ENCODE measurements around the gene ADAP1.

ADAP1 gene

DNA sequence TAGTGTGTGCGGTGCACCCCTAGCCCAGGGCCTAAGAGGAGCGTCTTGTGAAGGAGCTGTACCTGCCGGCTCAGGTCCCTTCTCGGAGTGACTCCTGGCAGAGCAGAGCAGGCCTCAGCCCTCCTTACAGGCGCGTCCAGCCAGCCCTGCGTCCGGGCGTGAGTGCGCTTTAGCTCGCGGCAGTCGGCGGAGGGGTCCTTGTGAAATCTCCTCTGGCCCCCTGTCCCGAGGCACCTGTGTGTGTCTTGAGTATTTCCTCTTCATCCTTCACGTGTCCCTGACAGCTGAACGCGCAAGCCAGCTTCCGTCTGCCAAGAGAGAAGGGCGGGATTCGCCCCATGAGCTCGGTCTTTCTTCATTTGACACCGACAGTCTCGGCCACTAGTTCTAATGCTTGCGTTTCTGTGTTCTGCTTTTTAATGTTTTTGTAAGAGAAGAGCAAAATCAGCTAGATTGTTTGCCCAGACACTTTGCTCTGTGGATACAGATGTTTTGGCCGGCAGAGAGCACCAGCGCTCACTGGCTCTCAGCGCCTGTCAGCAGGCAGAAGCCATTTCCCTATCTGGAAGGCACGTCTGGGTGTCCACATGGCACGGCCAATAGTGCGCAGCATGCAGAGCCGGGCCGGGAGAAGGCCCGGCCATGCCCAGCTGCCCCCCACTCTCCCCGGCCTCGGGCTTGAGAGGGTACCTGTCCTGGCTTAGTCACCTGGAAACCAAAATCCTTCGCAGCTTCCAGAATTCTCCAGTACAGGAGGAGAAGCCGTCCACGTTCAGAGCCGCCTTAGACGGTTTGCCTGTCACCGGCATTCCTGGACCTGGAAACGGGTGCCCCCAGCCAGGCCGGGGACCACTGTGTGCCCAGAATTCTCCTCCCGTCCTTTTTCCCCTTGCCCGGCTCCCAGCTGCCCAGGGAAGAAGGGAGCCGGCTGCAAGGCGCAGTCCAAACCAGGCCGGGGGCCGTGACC, 71.1 kb downstream of the ADAP1 start:
- Histone ChIP-seq H3K79me2 (ENCODE audit: insufficient read depth, low read length) (peaks cover 86% of the 10 kb centered on the region), H3K27me3 (ENCODE audit: insufficient read depth, low read length, poor library complexity, severe bottlenecking) (no peaks in the 10 kb centered on the region), H3K4me2 (ENCODE audit: low read depth, low read length, poor library complexity, severe bottlenecking) (no peak overlapping the region), H3K4me1 (ENCODE audit: insufficient read depth, low read length, poor library complexity, severe bottlenecking) (peaks cover 10% of the 10 kb centered on the region), H3K9me3 (ENCODE audit: insufficient read depth, low read depth, low read length) (no peaks in the 10 kb centered on the region), H3K9me2 (replicated peaks; ENCODE audit: low read depth, low read length) (no peaks in the 10 kb centered on the region), H2AFZ (ENCODE audit: low read length) (no peak overlapping the region), H3F3A (ENCODE audit: low read depth) (no peaks in the 10 kb centered on the region), H3K36me3 (ENCODE audit: insufficient read depth, low read length) (peaks cover 20% of the 10 kb centered on the region; the same call in 1 of the 2 replicates), H3K9ac (ENCODE audit: low read depth, low read length, poor library complexity, severe bottlenecking) (no peak overlapping the region), H4K20me1 (ENCODE audit: insufficient read depth, low read length, poor library complexity, severe bottlenecking) (peaks cover 45% of the 10 kb centered on the region), H3K4me3 (ENCODE audit: low read length, poor library complexity, severe bottlenecking) (no peak overlapping the region)
- TF ChIP-seq, protein P1, sequence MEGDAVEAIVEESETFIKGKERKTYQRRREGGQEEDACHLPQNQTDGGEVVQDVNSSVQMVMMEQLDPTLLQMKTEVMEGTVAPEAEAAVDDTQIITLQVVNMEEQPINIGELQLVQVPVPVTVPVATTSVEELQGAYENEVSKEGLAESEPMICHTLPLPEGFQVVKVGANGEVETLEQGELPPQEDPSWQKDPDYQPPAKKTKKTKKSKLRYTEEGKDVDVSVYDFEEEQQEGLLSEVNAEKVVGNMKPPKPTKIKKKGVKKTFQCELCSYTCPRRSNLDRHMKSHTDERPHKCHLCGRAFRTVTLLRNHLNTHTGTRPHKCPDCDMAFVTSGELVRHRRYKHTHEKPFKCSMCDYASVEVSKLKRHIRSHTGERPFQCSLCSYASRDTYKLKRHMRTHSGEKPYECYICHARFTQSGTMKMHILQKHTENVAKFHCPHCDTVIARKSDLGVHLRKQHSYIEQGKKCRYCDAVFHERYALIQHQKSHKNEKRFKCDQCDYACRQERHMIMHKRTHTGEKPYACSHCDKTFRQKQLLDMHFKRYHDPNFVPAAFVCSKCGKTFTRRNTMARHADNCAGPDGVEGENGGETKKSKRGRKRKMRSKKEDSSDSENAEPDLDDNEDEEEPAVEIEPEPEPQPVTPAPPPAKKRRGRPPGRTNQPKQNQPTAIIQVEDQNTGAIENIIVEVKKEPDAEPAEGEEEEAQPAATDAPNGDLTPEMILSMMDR (conservative IDR thresholded peaks at IDR 0.05; ENCODE audit: low read length) = no peak
- TF ChIP-seq EZH2phosphoT487 (IDR thresholded peaks at IDR 0.05; ENCODE audit: borderline replicate concordance) = no peak

DNA sequence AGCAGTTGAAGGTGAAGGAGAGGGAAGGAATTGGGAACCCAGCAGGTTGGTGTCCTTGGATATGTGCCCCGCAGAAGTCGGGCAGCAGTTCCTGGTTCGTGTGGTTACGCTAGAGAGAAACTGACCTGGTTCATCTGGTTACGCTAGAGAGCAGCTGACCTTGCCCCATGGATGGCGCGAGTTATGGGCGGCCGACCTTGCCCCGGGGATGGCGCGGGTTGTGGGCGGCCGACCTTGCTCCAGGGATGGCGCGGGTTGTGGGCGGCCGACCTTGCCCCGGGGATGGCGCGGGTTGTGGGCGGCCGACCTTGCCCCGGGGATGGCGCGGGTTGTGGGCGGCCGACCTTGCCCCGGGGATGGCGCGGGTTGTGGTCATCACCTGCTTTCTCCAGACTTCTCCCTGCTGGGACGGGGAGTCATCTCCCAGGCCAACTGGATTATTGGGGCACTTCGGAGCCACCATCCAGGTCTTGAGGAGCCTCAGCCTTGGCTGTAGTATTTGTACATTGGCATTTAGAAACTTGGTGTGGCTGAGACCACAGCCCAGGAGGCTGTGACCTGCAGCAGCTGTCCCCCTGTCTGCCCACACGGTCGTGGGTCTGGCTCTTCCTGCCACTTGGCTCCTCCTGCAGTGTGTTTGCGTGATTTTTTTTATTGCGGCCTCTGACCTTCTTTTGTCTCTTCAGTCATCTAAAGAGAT, 72.0 kb downstream of the ADAP1 start:
- Histone ChIP-seq H4K20me1 (ENCODE audit: insufficient read depth, low read length, poor library complexity, severe bottlenecking) (peaks cover 53% of the 10 kb centered on the region), H3K4me1 (ENCODE audit: insufficient read depth, low read length, poor library complexity, severe bottlenecking) (peaks cover 15% of the 10 kb centered on the region), H3K4me2 (ENCODE audit: low read depth, low read length, poor library complexity, severe bottlenecking) (no peak overlapping the region), H3K9me3 (ENCODE audit: insufficient read depth, low read depth, low read length) (no peaks in the 10 kb centered on the region), H3K79me2 (ENCODE audit: insufficient read depth, low read length) (peaks cover 94% of the 10 kb centered on the region), H3F3A (ENCODE audit: low read depth) (no peaks in the 10 kb centered on the region), H2AFZ (ENCODE audit: low read length) (no peak overlapping the region), H3K27me3 (ENCODE audit: insufficient read depth, low read length, poor library complexity, severe bottlenecking) (no peaks in the 10 kb centered on the region), H3K9me2 (replicated peaks; ENCODE audit: low read depth, low read length) (no peaks in the 10 kb centered on the region), H3K4me3 (ENCODE audit: low read length, poor library complexity, severe bottlenecking) (no peak overlapping the region), H3K9ac (ENCODE audit: low read depth, low read length, poor library complexity, severe bottlenecking) (no peak overlapping the region), H3K36me3 (ENCODE audit: insufficient read depth, low read length) (peaks cover 11% of the 10 kb centered on the region; the same call in 1 of the 2 replicates)
- no peak for TF ChIP-seq EZH2phosphoT487 (IDR thresholded peaks at IDR 0.05; ENCODE audit: borderline replicate concordance)
- TF ChIP-seq, protein P1 (conservative IDR thresholded peaks at IDR 0.05; ENCODE audit: low read length) = no peak

DNA sequence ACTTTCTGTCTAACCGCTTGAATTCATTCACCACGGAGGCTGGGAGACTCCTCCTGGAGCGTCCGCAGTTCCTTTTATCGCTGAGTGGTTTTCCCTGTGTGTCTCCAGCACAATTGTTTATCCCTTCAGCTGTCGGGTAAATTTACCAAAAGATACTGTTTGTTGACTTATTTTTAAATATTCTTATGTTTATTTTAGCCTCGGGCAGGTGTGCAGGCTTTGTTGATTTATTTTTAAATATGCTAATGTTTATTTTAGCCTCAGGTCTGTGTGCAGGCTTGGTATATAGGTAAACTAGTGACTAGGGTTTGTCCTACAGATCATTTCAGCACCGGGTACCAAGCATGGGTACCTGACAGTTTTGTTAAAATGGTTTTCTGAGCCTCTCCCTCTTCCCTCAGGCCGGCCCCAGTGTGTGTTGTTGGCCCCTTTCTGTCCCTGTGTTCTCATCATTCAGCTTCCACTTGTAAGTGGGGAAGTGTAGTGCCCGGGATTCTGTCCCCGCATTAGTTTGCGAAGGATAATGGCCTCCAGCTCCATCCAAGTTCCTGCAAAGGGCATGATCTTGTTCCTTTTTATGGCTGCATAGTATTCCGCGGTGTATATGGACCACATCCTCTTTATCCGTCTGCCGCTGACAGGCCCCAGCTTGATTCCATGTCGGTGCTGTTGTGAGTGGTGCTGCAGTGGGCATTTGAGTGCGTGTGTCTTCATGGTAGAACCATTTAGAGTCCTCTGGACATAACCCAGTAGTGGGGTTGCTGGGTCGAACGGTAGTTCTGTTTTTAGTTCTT, 72.8 kb downstream of the ADAP1 start:
- Histone ChIP-seq H3K9me3 (ENCODE audit: insufficient read depth, low read depth, low read length) (no peaks in the 10 kb centered on the region), H2AFZ (ENCODE audit: low read length) (no peak overlapping the region), H3K4me2 (ENCODE audit: low read depth, low read length, poor library complexity, severe bottlenecking) (no peak overlapping the region), H3K4me3 (ENCODE audit: low read length, poor library complexity, severe bottlenecking) (no peak overlapping the region), H3K79me2 (ENCODE audit: insufficient read depth, low read length) (peaks cover 97% of the 10 kb centered on the region), H3K36me3 (ENCODE audit: insufficient read depth, low read length) (peaks cover 3% of the 10 kb centered on the region; the same call in 1 of the 2 replicates), H3K9me2 (replicated peaks; ENCODE audit: low read depth, low read length) (no peaks in the 10 kb centered on the region), H3K9ac (ENCODE audit: low read depth, low read length, poor library complexity, severe bottlenecking) (no peak overlapping the region), H3K27me3 (ENCODE audit: insufficient read depth, low read length, poor library complexity, severe bottlenecking) (no peaks in the 10 kb centered on the region), H3K4me1 (ENCODE audit: insufficient read depth, low read length, poor library complexity, severe bottlenecking) (peaks cover 15% of the 10 kb centered on the region), H4K20me1 (ENCODE audit: insufficient read depth, low read length, poor library complexity, severe bottlenecking) (peaks cover 53% of the 10 kb centered on the region), H3F3A (ENCODE audit: low read depth) (no peaks in the 10 kb centered on the region)
- no peak for TF ChIP-seq EZH2phosphoT487 (IDR thresholded peaks at IDR 0.05; ENCODE audit: borderline replicate concordance)
- TF ChIP-seq, protein P1 (conservative IDR thresholded peaks at IDR 0.05; ENCODE audit: low read length) = no peak

Data from Loucy (cell line).